Lower lobe of right lung (tissue), 2 donors: ENCODE results near the gene PPP1R14C. TPM values are rescaled to one million over a fixed set of nuclear protein-coding genes. Genes with fewer than 3 reads are reported as not detected.

ENCODE experiments used
- ATAC-seq, 2 donors: fragments of 200-7000 bp; cut with Tn5 transposase; one replicate each; pipeline ENCODE4 v1.9.1; 2020 to 2022; ENCODE audit warnings: mild to moderate bottlenecking in 2 of 2, moderate library complexity in 2 of 2
- DNase-seq: peaks from one replicate; pipeline ENCODE4 v3.0.0-alpha.2; 2020
- H3K27ac ChIP-seq: fragments of 200-600 bp; one replicate; pipeline ENCODE4 v1.8.0; 2022
- H3K27me3 ChIP-seq: fragments of 200-600 bp; one replicate; pipeline ENCODE4 v1.8.0; 2022; ENCODE audit warnings: low read depth
- H3K36me3 ChIP-seq: fragments of 200-600 bp; one replicate; pipeline ENCODE4 v1.8.0; 2022; ENCODE audit warnings: mild to moderate bottlenecking
- H3K4me1 ChIP-seq: fragments of 200-600 bp; one replicate; pipeline ENCODE4 v1.8.0; 2022
- H3K4me3 ChIP-seq: fragments of 200-600 bp; one replicate; pipeline ENCODE4 v1.8.0; 2022; ENCODE audit warnings: mild to moderate bottlenecking
- H3K9me3 ChIP-seq: fragments of 200-600 bp; one replicate; pipeline ENCODE4 v1.8.0; 2022
- CTCF ChIP-seq: fragments of 200-600 bp; IDR thresholded peaks from one replicate; pipeline ENCODE4 v1.8.0; 2022; ENCODE audit warnings: antibody characterized with exemption, mild to moderate bottlenecking
- intact Hi-C: fragments of 100-400 bp; cut with DNase I; formaldehyde crosslinking; loops from one replicate; pipeline ENCODE4 v1.11.0; 2022
- total RNA-seq: library from RNA; stranded (reverse); fragmentation: NEBNext Ultra II Directional; extraction: Animal tissue kit (Norgen Biotek cat#: 25700); gene quantifications from one replicate; pipeline ENCODE4 v1.2.1, GENCODE V29; 2021
- donor health status: DM: no; HTN: yes; CAD: no; lungs with severe emphysema.

The PPP1R14C gene
- total RNA-seq, 1 donor from 2014 or later = 15.4 TPM

DNA sequence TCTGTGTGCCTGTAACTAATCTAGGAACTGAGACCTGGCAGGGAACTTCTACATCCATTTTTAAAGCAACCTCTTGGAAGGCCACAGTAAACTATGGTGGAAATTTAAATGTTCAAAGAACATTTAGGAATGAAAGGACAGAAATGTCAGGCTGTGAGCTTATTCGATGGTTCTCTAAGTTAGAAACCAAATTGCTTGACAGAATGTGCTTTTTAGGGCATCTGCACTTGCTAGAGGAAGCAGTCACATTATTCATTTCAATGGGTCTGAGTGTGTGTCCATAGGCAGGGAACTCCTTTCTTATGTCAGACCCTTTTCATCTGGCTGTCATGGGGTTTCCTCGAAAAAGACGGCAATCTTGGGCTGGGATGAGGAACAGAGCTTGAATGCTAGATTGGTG, 84.4 kb downstream of the PPP1R14C start:
- no peaks in the 10 kb centered on the region for H3K9me3 ChIP-seq
- no peak overlapping the region for H3K4me3 ChIP-seq
- H3K4me1 ChIP-seq = no peaks in the 10 kb centered on the region
- H3K27me3 ChIP-seq = no peaks in the 10 kb centered on the region
- no peak overlapping the region for H3K27ac ChIP-seq
- ATAC-seq = no peak
- DNase-seq = no peak
- no peaks in the 10 kb centered on the region for H3K36me3 ChIP-seq
- TF ChIP-seq CTCF = no peak
- intact Hi-C loops = no loop called here

DNA sequence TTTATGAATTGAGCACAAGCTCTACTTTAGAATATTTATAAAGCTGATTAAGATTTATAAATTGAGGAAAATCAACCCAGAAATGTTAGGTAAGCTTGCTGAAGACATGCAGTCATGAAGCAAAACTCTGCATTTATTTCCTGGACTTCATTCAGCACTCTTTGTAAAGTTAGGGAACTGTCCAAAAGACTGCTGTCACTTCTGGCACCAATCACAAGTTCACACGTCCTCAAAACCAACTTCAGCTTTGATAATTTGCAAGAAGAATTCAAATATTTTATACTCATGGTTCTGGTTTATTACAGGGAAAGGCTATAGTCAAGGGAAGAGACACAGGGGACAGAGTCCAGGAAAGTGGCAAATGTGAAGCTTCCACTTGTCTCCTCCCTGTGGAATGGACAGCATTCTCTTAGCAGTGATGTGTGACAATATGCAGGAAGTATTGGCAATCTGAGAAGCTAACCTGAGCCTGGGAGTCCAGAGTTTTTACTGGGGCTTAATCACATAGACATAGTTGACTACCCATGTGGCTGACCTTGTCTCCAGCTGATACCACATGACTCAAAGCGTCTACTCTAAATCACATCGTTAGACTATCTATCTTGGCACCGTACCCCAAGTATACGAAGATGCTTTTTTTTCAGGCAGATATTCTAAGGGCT, 85.4 kb downstream of the PPP1R14C start:
- intact Hi-C loops = no loop called here
- Histone ChIP-seq H3K4me1 (no peaks in the 10 kb centered on the region), H3K4me3 (no peak overlapping the region), H3K27me3 (no peaks in the 10 kb centered on the region), H3K27ac (no peak overlapping the region), H3K36me3 (no peaks in the 10 kb centered on the region), H3K9me3 (no peaks in the 10 kb centered on the region)
- DNase-seq (no peak), ATAC-seq (no peak)
- no peak for TF ChIP-seq CTCF

- H3K9me3 ChIP-seq = no peaks in the 10 kb centered on the region
- H3K36me3 ChIP-seq = no peaks in the 10 kb centered on the region
- no peak overlapping the region for H3K27ac ChIP-seq
- TF ChIP-seq CTCF = no peak
- ATAC-seq (no peak), DNase-seq (no peak)
- intact Hi-C loops = no loop called here
- no peaks in the 10 kb centered on the region for H3K27me3 ChIP-seq
- no peaks in the 10 kb centered on the region for H3K4me1 ChIP-seq
- no peak overlapping the region for H3K4me3 ChIP-seq
These were observed 86.8 kb downstream of the PPP1R14C start for GRCh38 chr6:150229436-150230163.

DNA sequence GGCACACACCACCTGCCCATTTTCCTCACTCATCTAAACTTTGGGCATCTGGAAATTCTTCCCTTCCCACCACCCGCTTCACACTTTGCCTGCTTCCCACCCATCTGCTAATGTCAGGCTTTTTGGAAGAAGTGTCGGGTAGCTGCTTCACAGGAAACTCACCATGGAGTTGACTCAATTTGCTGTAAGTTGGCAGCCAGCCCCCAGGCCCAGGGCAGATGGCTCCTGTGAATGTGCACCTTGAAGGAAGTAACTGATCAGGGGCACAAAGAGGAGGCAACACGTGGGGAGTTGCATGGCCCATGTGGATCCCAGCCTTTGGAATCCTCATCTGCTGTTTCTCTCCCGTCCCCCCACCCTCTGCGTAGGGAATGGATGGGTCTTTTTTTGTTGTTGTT, 87.3 kb downstream of the PPP1R14C start:
- Histone ChIP-seq H3K4me3 (no peak overlapping the region), H3K36me3 (no peaks in the 10 kb centered on the region), H3K9me3 (no peaks in the 10 kb centered on the region), H3K27me3 (no peaks in the 10 kb centered on the region), H3K4me1 (no peaks in the 10 kb centered on the region), H3K27ac (no peak overlapping the region)
- ATAC-seq = no peak
- no peak for TF ChIP-seq CTCF
- no peak for DNase-seq
- intact Hi-C loops = no loop called here

DNA sequence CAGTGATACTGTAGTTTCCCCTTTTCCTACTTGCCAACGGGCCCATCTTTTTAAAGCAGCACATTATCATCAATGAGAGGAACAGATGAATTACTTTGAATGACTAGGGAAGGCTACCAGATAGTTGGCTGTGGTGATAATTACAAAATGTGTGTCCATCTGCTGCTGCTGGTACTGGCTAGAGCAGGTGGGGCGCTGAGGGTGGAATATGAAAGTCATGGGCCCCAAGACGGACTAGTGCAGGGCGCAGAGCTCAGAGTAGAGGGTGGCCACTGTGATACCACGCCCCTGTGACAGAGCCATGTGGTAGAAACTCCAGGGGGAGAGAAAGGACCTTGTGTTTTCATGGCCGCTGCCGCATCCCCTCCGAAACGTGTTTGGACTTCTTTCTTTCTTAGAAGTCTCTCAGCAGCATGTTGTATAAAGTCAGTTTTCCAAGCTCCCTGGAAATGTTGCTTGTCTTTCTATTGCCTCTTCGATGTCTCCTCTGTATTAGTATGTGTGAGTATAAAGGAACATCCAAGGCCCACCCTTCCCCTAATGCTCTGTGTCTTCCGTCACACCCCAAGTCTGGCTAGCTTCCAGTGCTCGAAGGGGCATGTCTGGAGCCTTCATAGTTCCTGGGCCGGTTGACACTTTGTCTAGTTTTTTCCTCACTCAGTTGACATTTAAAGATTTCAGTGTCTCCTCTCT, 88.1 kb downstream of the PPP1R14C start:
- ATAC-seq = no peak
- no peak overlapping the region for H3K4me3 ChIP-seq
- H3K36me3 ChIP-seq = no peaks in the 10 kb centered on the region
- H3K9me3 ChIP-seq = no peaks in the 10 kb centered on the region
- intact Hi-C loops = no loop called here
- no peak for DNase-seq
- TF ChIP-seq CTCF = no peak
- no peak overlapping the region for H3K27ac ChIP-seq
- H3K27me3 ChIP-seq = no peaks in the 10 kb centered on the region
- H3K4me1 ChIP-seq = no peaks in the 10 kb centered on the region
